M059J (cell line): ENCODE data around the gene RCL1. TPM values are rescaled to one million over a fixed set of nuclear protein-coding genes. Genes with fewer than 3 reads are reported as not detected.
A peak's percentile ranks its signal among the peaks of the same experiment; 100 is the strongest.
"Not testable (repeated sequence)": the region's sequence is repeated elsewhere in the genome, so short reads cannot be mapped to it uniquely, and the experiment has no call there.

ENCODE experiments used
- DNase-seq: peaks from one replicate; pipeline ENCODE4 v3.0.0-alpha.2; 2012; ENCODE audit warnings: low read depth
- total RNA-seq: library from RNA; depleted of rRNA; stranded (reverse); fragments of >200 nt; shearing (Covaris generic); gene quantifications from 2 replicates; pipeline ENCODE4 v1.2.3, GENCODE V29; 2014; rRNA removed

RCL1 gene
- total RNA-seq, 1 experiment from 2014 or later: 15.4 TPM

GRCh38 chr9:4879115-4879558 is 86.4 kb downstream of the RCL1 start:
- DNase-seq: no peak

GRCh38 chr9:4883326-4883873 is 90.7 kb downstream of the RCL1 start:
- DNase-seq: no peak

- DNase-seq: no peak
These were observed 94.0 kb downstream of the RCL1 start for GRCh38 chr9:4886698-4887097.

- peak; percentile 56 for DNase-seq
These were observed 94.8 kb downstream of the RCL1 start for GRCh38 chr9:4887556-4887955.

- no peak for DNase-seq
These were observed 97.5 kb downstream of the RCL1 start for GRCh38 chr9:4890242-4890641.

- no peak for DNase-seq
These were observed 98.2 kb downstream of the RCL1 start for GRCh38 chr9:4890929-4891328.

GRCh38 chr9:4891674-4892073 is 98.9 kb downstream of the RCL1 start:
- no peak for DNase-seq

- no peak for DNase-seq
These were observed 99.9 kb downstream of the RCL1 start for GRCh38 chr9:4892501-4893194.

GRCh38 chr9:4894076-4894475 is 101.3 kb downstream of the RCL1 start:
- DNase-seq: no peak

GRCh38 chr9:4899853-4900252 is 107.1 kb downstream of the RCL1 start:
- not testable (repeated sequence) for DNase-seq

- peak; percentile 81 for DNase-seq
These were observed 108.8 kb downstream of the RCL1 start for GRCh38 chr9:4901401-4902134.

GRCh38 chr9:4902135-4902475 is 109.4 kb downstream of the RCL1 start:
- DNase-seq: no peak

GRCh38 chr9:4904322-4905134 is 111.8 kb downstream of the RCL1 start:
- peak; percentile 73 for DNase-seq

- no peak for DNase-seq
These were observed 112.4 kb downstream of the RCL1 start for GRCh38 chr9:4905135-4905490.

Other genes with a start within 250 kb of the RCL1 start
- 6.7 and 9.1 TPM in 2 replicates for gene PLPP6, start 130.7 kb upstream of the RCL1 start, total RNA-seq
- gene SPATA6L, start 126.5 kb upstream of the RCL1 start, total RNA-seq: 0.69 TPM in 1 of 2 replicates, not detected in the other
- 16.0 and 21.9 TPM in 2 replicates for gene CDC37L1, start 113.4 kb upstream of the RCL1 start, total RNA-seq
- gene AK3, start 51.7 kb upstream of the RCL1 start, total RNA-seq: 48.9 and 55.6 TPM in 2 replicates
- 3.2 and 6.5 TPM in 2 replicates for gene JAK2, start 192.3 kb downstream of the RCL1 start, total RNA-seq